HepG2 (cell line): ENCODE data around the gene DDC. TPM values are rescaled to one million over a fixed set of nuclear protein-coding genes. Genes with fewer than 3 reads are reported as not detected.

Experiments
- ATAC-seq: fragments of 200-7000 bp; cut with Tn5 transposase; 3 replicates; pipeline ENCODE4 v1.9.1; 2020; ENCODE audit warnings: mild to moderate bottlenecking, moderate library complexity
- BruUV-seq: library from RNA; stranded (reverse); fragments of 400-500 nt; replicated peaks from 2 replicates; lab custom pipeline; 2021; lab: Mats Ljungman, UMichigan
- CTCF ChIA-PET: fragments of 300-600 bp; formaldehyde crosslinking; extraction: SDS; loops from one replicate; lab custom pipeline; 2021; ENCODE audit warnings: low total read pairs, inconsistent platforms, low intra/inter-chr PET ratio; lab: Yijun Ruan, JAX
- POLR2A ChIA-PET: fragments of 350-600 bp; sonication (Branson Sonifier 250); formaldehyde crosslinking; loops from one replicate; lab custom pipeline; 2020; ENCODE audit warnings: antibody characterized with exemption, inconsistent platforms; lab: Yijun Ruan, JAX
- DNase-seq: peaks from one replicate; pipeline ENCODE4 v3.0.0-alpha.2; 2015; ENCODE audit warnings: low spot score
- FAIRE-seq: peaks from 3 replicates; lab custom pipeline; 2011; peaks lifted over from hg19 to GRCh38; lab: Jason Lieb, UNC
- H2AFZ ChIP-seq: one replicate; pipeline ENCODE4 v1.6.1; 2011; ENCODE audit warnings: low read length, inconsistent platforms
- H3K27ac ChIP-seq: fragments of 300-600 bp; 3 replicates; pipeline ENCODE4 v1.8.0; 2011; ENCODE audit warnings: mixed run types, mild to moderate bottlenecking, mixed read lengths, low read length, inconsistent platforms; ENCODE audit not compliant: insufficient read depth; ENCODE audit errors: extremely low read length
- H3K27me3 ChIP-seq, 2 experiments: fragments of 200-600 bp in 1 of 2; 2 replicates in 1 of 2; 3 replicates in 1 of 2; pipeline versions ENCODE4 v1.6.0 to v1.8.0; 2011; ENCODE audit warnings: low read length in 2 of 2, mild to moderate bottlenecking in 2 of 2, moderate library complexity in 2 of 2, inconsistent platforms in 1 of 2; ENCODE audit not compliant: insufficient read depth in 2 of 2, control insufficient read depth in 1 of 2
- H3K36me3 ChIP-seq, 2 experiments: fragments of 200-600 bp in 1 of 2; replicated peaks in 1 of 2; 2 replicates in 1 of 2; 3 replicates in 1 of 2; pipeline versions ENCODE4 v1.5.1 to v1.8.0; 2011; ENCODE audit warnings: low read length in 2 of 2, inconsistent platforms in 1 of 2; ENCODE audit not compliant: insufficient read depth in 2 of 2, control insufficient read depth in 1 of 2
- H3K4me1 ChIP-seq: 2 replicates; pipeline ENCODE4 v1.5.1; 2012; ENCODE audit warnings: low read length, inconsistent platforms; ENCODE audit not compliant: insufficient read depth
- H3K4me2 ChIP-seq: 2 replicates; pipeline ENCODE4 v1.6.0; 2011; ENCODE audit warnings: low read depth, low read length, inconsistent platforms
- H3K4me3 ChIP-seq, 3 experiments: fragments of 200-600 bp in 1 of 3; sonication (generic), shearing (Covaris generic) in 1 of 3; replicated peaks in 1 of 3; 2 replicates each; pipeline ENCODE4 v1.5.1; 2011 to 2016; ENCODE audit warnings: low read length in 3 of 3, inconsistent platforms in 2 of 3, low read depth in 2 of 3, mild to moderate bottlenecking in 2 of 3, control low read depth in 1 of 3, mixed read lengths in 1 of 3; ENCODE audit not compliant: insufficient read depth in 1 of 3
- H3K79me2 ChIP-seq: one replicate; pipeline ENCODE4 v1.6.1; 2011; ENCODE audit warnings: low read length, inconsistent platforms; ENCODE audit not compliant: insufficient read depth
- H3K9ac ChIP-seq: 2 replicates; pipeline ENCODE4 v1.6.0; 2011; ENCODE audit warnings: mild to moderate bottlenecking, low read depth, low read length, inconsistent platforms; ENCODE audit not compliant: insufficient read depth
- H3K9me3 ChIP-seq: 2 replicates; pipeline ENCODE4 v1.5.1; 2012; ENCODE audit warnings: mild to moderate bottlenecking, low read length
- H4K20me1 ChIP-seq: 2 replicates; pipeline ENCODE4 v1.6.0; 2011; ENCODE audit warnings: inconsistent platforms, mild to moderate bottlenecking, low read length, moderate library complexity; ENCODE audit not compliant: insufficient read depth
- ADNP ChIP-seq: sonication (generic); formaldehyde crosslinking; IDR thresholded peaks from 2 replicates; pipeline ENCODE4 v1.4.0; 2020; ENCODE audit warnings: missing genetic modification reagents
- CBX5 ChIP-seq: sonication (generic); formaldehyde crosslinking; IDR thresholded peaks from 2 replicates; pipeline ENCODE4 v1.4.0; 2020; ENCODE audit warnings: missing genetic modification reagents, borderline replicate concordance
- CCDC6 ChIP-seq: sonication (generic); formaldehyde crosslinking; IDR thresholded peaks from 2 replicates; pipeline ENCODE4 v1.8.1; 2022; ENCODE audit warnings: mild to moderate bottlenecking, missing genetic modification reagents, moderate library complexity
- CEBPZ ChIP-seq: IDR thresholded peaks from 2 replicates; pipeline ENCODE4 v1.6.1; 2012; ENCODE audit warnings: low read length, improper control_type of control experiment
- CHD2 ChIP-seq: IDR thresholded peaks from 2 replicates; pipeline ENCODE4 v1.6.1; 2011; ENCODE audit warnings: low read depth, low read length, improper control_type of control experiment
- FOXJ3 ChIP-seq: sonication (generic); formaldehyde crosslinking; IDR thresholded peaks from 2 replicates; pipeline ENCODE4 v1.4.0; 2020; ENCODE audit warnings: missing genetic modification reagents, mild to moderate bottlenecking, borderline replicate concordance
- LCORL ChIP-seq, 2 experiments: fragments of 450-650 bp in 1 of 2; sonication (generic) in 1 of 2; formaldehyde crosslinking in 1 of 2; IDR thresholded peaks; 2 replicates each; pipeline versions ENCODE4 v1.5.0 to v1.6.1; 2017 to 2020; ENCODE audit warnings: antibody characterized with exemption in 1 of 2, missing genetic modification reagents in 1 of 2
- MTA3 ChIP-seq: sonication (generic); formaldehyde crosslinking; IDR thresholded peaks from 2 replicates; pipeline ENCODE4 v1.4.0; 2020; ENCODE audit warnings: missing genetic modification reagents
- NCOR1 ChIP-seq: fragments of 200-600 bp; sonication (generic); IDR thresholded peaks from 2 replicates; pipeline ENCODE4 v1.7.0; 2017; ENCODE audit warnings: antibody characterized with exemption, low read length, borderline replicate concordance
- ZNF10 ChIP-seq: sonication (generic); formaldehyde crosslinking; IDR thresholded peaks from 2 replicates; pipeline ENCODE4 v1.4.0; 2020; ENCODE audit warnings: mild to moderate bottlenecking, low read depth, missing genetic modification reagents, borderline replicate concordance
- ZNF24 ChIP-seq: fragments of 450-650 bp; IDR thresholded peaks from 2 replicates; pipeline ENCODE4 v1.6.1; 2017; ENCODE audit warnings: antibody characterized with exemption, mild to moderate bottlenecking
- ZNF557 ChIP-seq: sonication (generic); formaldehyde crosslinking; IDR thresholded peaks from 2 replicates; pipeline ENCODE4 v1.4.0; 2020; ENCODE audit warnings: missing genetic modification reagents
- ZNF574 ChIP-seq: sonication (generic); formaldehyde crosslinking; IDR thresholded peaks from 2 replicates; pipeline ENCODE4 v1.4.0; 2020; ENCODE audit warnings: missing genetic modification reagents
- WGBS: methylation state at CpG from one replicate; pipeline ENCODE4 v1.1.6; 2017; ENCODE audit warnings: low lambda C conversion rate; 5-methylcytosine and 5-hydroxymethylcytosine counted together
- in situ Hi-C: cut with HindIII; loops from 2 replicates; pipeline ENCODE4 v1.10.0; 2017; ENCODE audit warnings: low pct_unique_long_range_greater_than_20kb; ENCODE audit not compliant: extremely low pct_ligation_motif_present
- intact Hi-C: fragments of 100-400 bp; cut with micrococcal nuclease; formaldehyde crosslinking; loops from one replicate; pipeline ENCODE4 v1.10.0; 2022; ENCODE audit not compliant: unreplicated experiment
- polyA plus RNA-seq, 8 experiments: library from polyadenylated mRNA; depleted of rRNA in 3 of 8; stranded (reverse) in 7 of 8; unstranded in 1 of 8; fragments of >200 nt; fragmentation: Illumina TruSeq in 4 of 8; extraction: Trizol in 4 of 8; gene quantifications; 2 replicates each; pipeline versions ENCODE4 v1.2.1 to v1.2.3, GENCODE V29; 2011 to 2016; ENCODE audit warnings: low read depth in 4 of 8, missing spikeins in 1 of 8, mixed read lengths in 1 of 8; ENCODE audit not compliant: insufficient read depth in 1 of 8
- total RNA-seq, 5 experiments: library from RNA; depleted of rRNA; stranded (reverse); fragments of >200 nt; fragmentation: Illumina TruSeq; extraction: Trizol; gene quantifications; 2 replicates each; pipeline ENCODE4 v1.2.3, GENCODE V29; 2016; ENCODE audit warnings: low read depth in 1 of 5
- TF ChIP-seq, protein P1 (sequence below): IDR thresholded peaks from 2 replicates; pipeline ENCODE4 v1.6.1; 2016; ENCODE audit warnings: low read depth, borderline replicate concordance

DDC gene
- total and polyA plus RNA-seq, 2 of the 13 experiments (the other 11 are each of a cell fraction or from before 2014, with no cell fraction given) = 11.7 to 93.3 TPM

DNA sequence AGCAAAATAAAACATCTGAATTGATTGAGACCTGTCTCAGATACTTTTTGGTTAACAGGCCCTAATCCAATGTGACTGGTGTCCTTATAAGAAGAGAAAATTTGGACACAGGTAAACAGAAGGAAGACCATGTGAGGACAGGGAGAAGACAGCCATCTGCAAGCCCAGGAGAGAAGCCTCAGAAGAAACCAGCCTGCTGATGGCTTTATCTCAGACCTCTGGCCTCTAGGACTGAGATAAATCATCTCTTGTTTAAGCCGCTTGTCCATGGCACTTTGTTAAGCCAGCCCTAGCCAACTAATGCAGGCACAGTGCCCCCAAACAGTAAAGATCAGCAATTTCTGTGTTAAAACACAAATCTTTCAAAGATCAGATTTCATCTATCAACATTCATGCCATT is 73.3 kb downstream of the DDC start:
- ChIA-PET POLR2A (no interaction called here), CTCF (no interaction called here)
- Histone ChIP-seq H3K4me2 (no peak overlapping the region), H3K9me3 (peaks cover 6% of the 10 kb centered on the region; the same call in 1 of the 2 replicates), H3K27ac (no peak overlapping the region), H3K4me1 (no peaks in the 10 kb centered on the region), H4K20me1 (no peaks in the 10 kb centered on the region), H3K36me3 (peaks cover 2 to 4% of the 10 kb centered on the region in 2 experiments; a peak in 1 of 5 replicates), H3K79me2 (no peaks in the 10 kb centered on the region), H2AFZ (no peak overlapping the region), H3K27me3 (no peaks in the 10 kb centered on the region), H3K4me3 (no peak overlapping the region), H3K9ac (no peak overlapping the region)
- TF ChIP-seq CHD2 (no peak), CEBPZ (no peak), ADNP (CRISPR knock-in tag) (no peak)
- TF ChIP-seq, protein P1, sequence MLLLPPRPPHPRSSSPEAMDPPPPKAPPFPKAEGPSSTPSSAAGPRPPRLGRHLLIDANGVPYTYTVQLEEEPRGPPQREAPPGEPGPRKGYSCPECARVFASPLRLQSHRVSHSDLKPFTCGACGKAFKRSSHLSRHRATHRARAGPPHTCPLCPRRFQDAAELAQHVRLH = no peak
- in situ Hi-C loops (no loop called here), intact Hi-C loops (no loop called here)
- ATAC-seq (no peak), DNase-seq (no peak), FAIRE-seq (no peak)
- no TSS peak for BruUV-seq
- WGBS = 75% methylated on average over 1 of the region's 1 CpG

DNA sequence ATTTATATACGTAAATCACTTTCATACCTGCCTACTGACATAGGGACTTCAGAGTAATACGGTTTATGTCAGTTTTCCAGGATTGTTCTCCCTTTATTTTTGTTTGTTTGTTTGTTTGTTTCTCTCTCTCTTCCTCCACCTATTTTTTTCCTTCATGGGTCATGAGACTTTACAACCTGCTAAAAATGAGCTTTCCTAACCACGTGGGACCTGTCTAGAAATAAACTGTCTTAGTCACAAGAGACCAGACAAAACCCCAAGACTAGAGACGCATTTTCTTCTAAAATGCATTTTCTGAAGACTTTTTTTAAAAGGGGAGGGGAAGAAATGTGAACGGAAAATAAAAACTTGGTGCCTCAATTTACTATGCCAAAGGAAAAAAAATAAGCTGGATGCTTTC is 74.0 kb downstream of the DDC start:
- POLR2A ChIA-PET = no interaction called here
- CTCF ChIA-PET = no interaction called here
- TF ChIP-seq ZNF10 (CRISPR knock-in tag) (no peak), MTA3 (CRISPR knock-in tag) (no peak), NCOR1 (no peak), ZNF557 (CRISPR knock-in tag) (no peak), LCORL (IDR thresholded peaks at IDR 0.05) (no peak), LCORL (CRISPR knock-in tag; IDR thresholded peaks at IDR 0.05) (no peak), CCDC6 (no peak), ZNF24 (no peak), FOXJ3 (CRISPR knock-in tag) (no peak), CBX5 (CRISPR knock-in tag) (no peak), ZNF574 (CRISPR knock-in tag) (no peak)
- TF ChIP-seq, all 625 proteins: peak for 0
- Histone ChIP-seq H3K4me1 (no peaks in the 10 kb centered on the region), H3K27me3 (no peaks in the 10 kb centered on the region), H3K4me2 (no peak overlapping the region), H3K9ac (no peak overlapping the region), H3K4me3 (no peak overlapping the region), H3K36me3 (peaks cover 2 to 4% of the 10 kb centered on the region in 2 experiments; a peak in 1 of 5 replicates), H4K20me1 (no peaks in the 10 kb centered on the region), H3K79me2 (no peaks in the 10 kb centered on the region), H3K27ac (no peak overlapping the region), H3K9me3 (peaks cover 6% of the 10 kb centered on the region; the same call in 1 of the 2 replicates), H2AFZ (no peak overlapping the region)
- FAIRE-seq (no peak), DNase-seq (no peak), ATAC-seq (no peak)
- TSS peak; percentile 28 for BruUV-seq
- intact Hi-C loops (no loop called here), in situ Hi-C loops (no loop called here)
- WGBS = 95% methylated on average over 5 of the region's 5 CpGs
